IMR-90 (cell line): ENCODE data around the gene POLR3K. TPM values are rescaled to one million over a fixed set of nuclear protein-coding genes. Genes with fewer than 3 reads are reported as not detected.

ENCODE experiments used
- ATAC-seq: fragments of 200-7000 bp; cut with Tn5 transposase; 2 replicates; pipeline ENCODE4 v1.9.1; 2020; ENCODE audit warnings: low read depth, mild to moderate bottlenecking, moderate library complexity
- BruUV-seq: library from RNA; stranded (reverse); fragments of 400-500 nt; replicated peaks from 2 replicates; lab custom pipeline; 2021; lab: Mats Ljungman, UMichigan
- CTCF ChIA-PET: fragments of 300-600 bp; formaldehyde crosslinking; extraction: SDS; loops from one replicate; lab custom pipeline; 2021; ENCODE audit warnings: antibody characterized with exemption; lab: Yijun Ruan, JAX
- POLR2A ChIA-PET: fragments of 300-600 bp; sonication (Branson Sonifier 250); formaldehyde crosslinking; loops from one replicate; lab custom pipeline; 2022; ENCODE audit warnings: antibody characterized with exemption; ENCODE audit not compliant: unreplicated experiment; lab: Charles Lee
- DNase-seq: peaks from one replicate; pipeline ENCODE4 v3.0.0; 2013
- H2AFZ ChIP-seq: replicated peaks from 2 replicates; pipeline ENCODE3; 2013; ENCODE audit warnings: low read length, mild to moderate bottlenecking; ENCODE audit not compliant: poor library complexity
- H2AK5ac ChIP-seq: 2 replicates; pipeline ENCODE4 v1.6.1; 2013; ENCODE audit warnings: low read depth, low read length, inconsistent platforms
- H2AK9ac ChIP-seq: replicated peaks from 2 replicates; pipeline ENCODE3; 2013; ENCODE audit warnings: mild to moderate bottlenecking, low read depth, low read length, moderate library complexity; ENCODE audit not compliant: poor library complexity
- H2BK120ac ChIP-seq: 2 replicates; pipeline ENCODE4 v1.6.1; 2013; ENCODE audit warnings: low read depth, low read length, inconsistent platforms
- H2BK15ac ChIP-seq: 3 replicates; pipeline ENCODE4 v1.6.1; 2013; ENCODE audit warnings: low read depth, low read length, inconsistent platforms
- H2BK20ac ChIP-seq: 2 replicates; pipeline ENCODE4 v1.6.1; 2013; ENCODE audit warnings: low read depth, mild to moderate bottlenecking, inconsistent platforms, low read length, moderate library complexity
- H2BK5ac ChIP-seq: 2 replicates; pipeline ENCODE4 v1.6.1; 2013; ENCODE audit warnings: mild to moderate bottlenecking, low read depth, low read length, inconsistent platforms; ENCODE audit not compliant: poor library complexity, severe bottlenecking
- H3K14ac ChIP-seq: replicated peaks from 2 replicates; pipeline ENCODE4 v1.6.1; 2013; ENCODE audit warnings: low read depth, low read length, inconsistent platforms
- H3K18ac ChIP-seq: 2 replicates; pipeline ENCODE4 v1.6.1; 2013; ENCODE audit warnings: low read depth, low read length, control low read depth
- H3K23ac ChIP-seq: 2 replicates; pipeline ENCODE4 v1.6.1; 2013; ENCODE audit warnings: low read depth, low read length, inconsistent platforms
- H3K27ac ChIP-seq: 2 replicates; pipeline ENCODE4 v1.5.1; 2013; ENCODE audit warnings: mild to moderate bottlenecking, control low read depth, low read length; ENCODE audit not compliant: insufficient read depth
- H3K27me3 ChIP-seq: 2 replicates; pipeline ENCODE4 v1.6.1; 2013; ENCODE audit warnings: low read length; ENCODE audit not compliant: control insufficient read depth, insufficient read depth
- H3K36me3 ChIP-seq: 2 replicates; pipeline ENCODE4 v1.6.1; 2013; ENCODE audit warnings: low read length, mixed read lengths; ENCODE audit not compliant: control insufficient read depth, insufficient read depth
- H3K4ac ChIP-seq: 2 replicates; pipeline ENCODE4 v1.6.1; 2013; ENCODE audit warnings: low read depth, low read length, inconsistent platforms
- H3K4me1 ChIP-seq: 2 replicates; pipeline ENCODE4 v1.6.1; 2013; ENCODE audit warnings: low read length, mixed read lengths; ENCODE audit not compliant: control insufficient read depth, insufficient read depth
- H3K4me2 ChIP-seq: 2 replicates; pipeline ENCODE4 v1.6.1; 2013; ENCODE audit warnings: low read depth, mild to moderate bottlenecking, control low read depth, low read length, moderate library complexity
- H3K4me3 ChIP-seq: 2 replicates; pipeline ENCODE4 v1.5.1; 2013; ENCODE audit warnings: low read depth, mild to moderate bottlenecking, control low read depth, low read length, moderate library complexity; ENCODE audit not compliant: insufficient read depth
- H3K56ac ChIP-seq: 2 replicates; pipeline ENCODE4 v1.6.1; 2013; ENCODE audit warnings: low read length, inconsistent platforms; ENCODE audit not compliant: insufficient read depth; ENCODE audit errors: extremely low read depth
- H3K79me1 ChIP-seq, 2 experiments: 2 replicates each; pipeline ENCODE4 v1.6.1; 2013; ENCODE audit warnings: low read length in 2 of 2, inconsistent platforms in 1 of 2, low read depth in 1 of 2
- H3K9ac ChIP-seq: 2 replicates; pipeline ENCODE4 v1.6.1; 2013; ENCODE audit warnings: low read depth, low read length, control low read depth
- H3K9me1 ChIP-seq: 2 replicates; pipeline ENCODE4 v1.6.1; 2013; ENCODE audit warnings: low read length, inconsistent platforms; ENCODE audit not compliant: insufficient read depth
- H3K9me3 ChIP-seq: 2 replicates; pipeline ENCODE4 v1.6.1; 2013; ENCODE audit warnings: low read length; ENCODE audit not compliant: control insufficient read depth, insufficient read depth
- H4K20me1 ChIP-seq: 2 replicates; pipeline ENCODE4 v1.6.1; 2013; ENCODE audit warnings: low read length, inconsistent platforms; ENCODE audit not compliant: insufficient read depth
- H4K5ac ChIP-seq: 2 replicates; pipeline ENCODE4 v1.6.1; 2013; ENCODE audit warnings: mild to moderate bottlenecking, low read depth, low read length, control low read depth
- H4K8ac ChIP-seq, 2 experiments: 2 replicates each; pipeline ENCODE4 v1.6.1; 2013; ENCODE audit warnings: low read depth in 2 of 2, low read length in 2 of 2, control low read depth in 1 of 2, inconsistent platforms in 1 of 2
- H4K91ac ChIP-seq: 2 replicates; pipeline ENCODE4 v1.6.1; 2013; ENCODE audit warnings: low read depth, low read length, inconsistent platforms; ENCODE audit not compliant: insufficient read depth
- CEBPB ChIP-seq: IDR thresholded peaks from 2 replicates; pipeline ENCODE4 v1.6.1; 2012; ENCODE audit warnings: low read depth, low read length, improper control_type of control experiment
- CHD1 ChIP-seq: IDR thresholded peaks from 2 replicates; pipeline ENCODE4 v1.6.1; 2012; ENCODE audit warnings: low read depth, low read length, improper control_type of control experiment
- CTCF ChIP-seq: conservative IDR thresholded peaks from 2 replicates; pipeline ENCODE4 v1.5.1; 2012; ENCODE audit warnings: mild to moderate bottlenecking, low read depth, low read length, improper control_type of control experiment
- ELK1 ChIP-seq: fragments of 150-350 bp; IDR thresholded peaks from 2 replicates; pipeline ENCODE4 v1.6.1; 2016; ENCODE audit warnings: low read depth, mild to moderate bottlenecking, low read length, moderate library complexity, borderline replicate concordance
- NFE2L2 ChIP-seq: fragments of 150-350 bp; IDR thresholded peaks from 2 replicates; pipeline ENCODE4 v1.6.1; 2016; ENCODE audit warnings: low read depth, mild to moderate bottlenecking, low read length
- USF2 ChIP-seq: fragments of 150-350 bp; IDR thresholded peaks from 2 replicates; pipeline ENCODE4 v1.6.1; 2017; ENCODE audit warnings: mild to moderate bottlenecking, antibody characterized with exemption, low read length, low read depth
- WGBS, 2 experiments: methylation state at CpG; one replicate each; pipeline versions ENCODE4 v1.1.5 to v1.1.7; 2013; ENCODE audit warnings: missing lambda C conversion rate in 2 of 2; ENCODE audit not compliant: insufficient read length in 1 of 2; ENCODE audit errors: extremely low coverage in 2 of 2; 5-methylcytosine and 5-hydroxymethylcytosine counted together
- dilution Hi-C: fragments of 300-500 bp; cut with HindIII; formaldehyde crosslinking; loops from one replicate; pipeline ENCODE4 v1.14.3; 2018; ENCODE audit warnings: low sequenced_read_pairs; ENCODE audit not compliant: unreplicated experiment
- in situ Hi-C: fragments of 300-500 bp; cut with MboI; formaldehyde crosslinking; loops from 3 replicates; pipeline ENCODE4 v1.14.3; 2019; ENCODE audit warnings: low sequenced_read_pairs, inconsistent platforms, mixed read lengths
- intact Hi-C: fragments of 100-400 bp; cut with micrococcal nuclease; formaldehyde crosslinking; loops from 2 replicates; pipeline ENCODE4 v1.10.0; 2022
- polyA plus RNA-seq, 3 experiments: library from polyadenylated mRNA; depleted of rRNA; stranded (reverse); fragments of >200 nt; gene quantifications; 2 replicates each; pipeline ENCODE4 v1.2.3, GENCODE V29; 2012; ENCODE audit warnings: low replicate concordance in 1 of 3
- total RNA-seq: library from RNA; depleted of rRNA; stranded (reverse); fragments of >200 nt; gene quantifications from 2 replicates; pipeline ENCODE4 v1.2.3, GENCODE V29; 2012

Gene POLR3K
- total and polyA plus RNA-seq, 2 of the 4 experiments (the other 2 are of a cell fraction), result 9.0 to 39.5 TPM

GRCh38 chr16:66309-67182, 13.1 kb upstream of the POLR3K start:
- Histone ChIP-seq H4K20me1 (peaks cover 85% of the 10 kb centered on the region), H3K4me1 (peaks cover 43% of the 10 kb centered on the region), H3K18ac (no peak overlapping the region), H3K4me2 (no peak overlapping the region), H4K5ac (no peak overlapping the region), H4K91ac (no peak overlapping the region), H3K9ac (no peak overlapping the region), H3K23ac (no peak overlapping the region), H3K9me3 (no peaks in the 10 kb centered on the region), H2BK15ac (no peak overlapping the region), H2AK5ac (peak overlapping the region; percentile 72; the same call in 1 of the 2 replicates), H3K27me3 (no peaks in the 10 kb centered on the region), H3K27ac (no peak overlapping the region), H3K9me1 (0 out of 2 replicates have a peak, but pooled peaks cover 10% of the 10 kb centered on the region), H2BK120ac (no peak overlapping the region), H3K14ac (no peak overlapping the region), H3K4ac (no peak overlapping the region; the same call in 1 of the 2 replicates), H2AK9ac (peak overlapping the region; percentile 71), H3K36me3 (peaks cover 35% of the 10 kb centered on the region), H3K56ac (no peak overlapping the region), H4K8ac (no peak overlapping the region), H2BK20ac (no peak overlapping the region), H3K4me3 (no peak overlapping the region), H2BK5ac (no peak overlapping the region), H3K79me1 (peaks cover 25 to 85% of the 10 kb centered on the region in 2 experiments), H2AFZ (no peak overlapping the region)
- CTCF ChIA-PET, result interaction anchor here (1.1 to 2.4 kb wide), 9 partner anchors 9 to 40 kb away, joined by 3 to 24 read pairs (median 6); partner anchors contain the start of genes POLR3K and SNRNP25
- no peak for TF ChIP-seq CHD1
- TF ChIP-seq CTCF, result no peak
- no peak for TF ChIP-seq ELK1
- TF ChIP-seq NFE2L2, result no peak
- no peak for TF ChIP-seq CEBPB
- no peak for TF ChIP-seq USF2
- BruUV-seq, result no TSS peak
- POLR2A ChIA-PET, result interaction anchor here (0.6 kb wide), 1 partner anchor 15 kb away, joined by 4 read pairs; no protein-coding TSS in a partner anchor
- dilution Hi-C loops, result no loop called here
- ATAC-seq (no peak), DNase-seq (no peak)
- 80% methylated on average over 2 of the region's 13 CpGs; no CpG with 5 or more reads in 1 of the 2 experiments for WGBS, 2 experiments
- intact Hi-C loops, result no loop called here
- in situ Hi-C loops, result no loop called here
